ENCODE data around the gene VSTM1.

GRCh38 chr19:54063350-54064116 is at the start of gene VSTM1:
- TF ChIP-seq CTCF (IDR thresholded peaks at IDR 0.05; ENCODE audit: poor library complexity): no peak
- no peak for TF ChIP-seq EZH2 (IDR thresholded peaks at IDR 0.05; ENCODE audit: borderline replicate concordance)
- no peak for TF ChIP-seq EZH2phosphoT487 (IDR thresholded peaks at IDR 0.05; ENCODE audit: low read depth, severe bottlenecking, unreplicated experiment)

Measured in hepatocyte (in vitro differentiated cells).